Liver (tissue), 9 donors: Measurements from ENCODE around the gene CWC27. TPM values are rescaled to one million over a fixed set of nuclear protein-coding genes. Genes with fewer than 3 reads are reported as not detected.

Experiments
- DNase-seq: peaks from one replicate; pipeline ENCODE4 v3.0.0-alpha.2; 2017; ENCODE audit warnings: low spot score
- H3K27ac ChIP-seq, 2 donors: one replicate each; pipeline ENCODE4 v1.7.0; 2013; ENCODE audit warnings: inconsistent platforms in 2 of 2, low read length in 2 of 2, control low read depth in 1 of 2, low read depth in 1 of 2, mild to moderate bottlenecking in 1 of 2
- H3K27me3 ChIP-seq, 4 donors: one replicate each; pipeline versions ENCODE4 v1.6.1 to v1.7.0; 2013; ENCODE audit warnings: low read length in 3 of 4, inconsistent platforms in 1 of 4, mild to moderate bottlenecking in 1 of 4, moderate library complexity in 1 of 4; ENCODE audit not compliant: control insufficient read depth in 4 of 4, insufficient read depth in 4 of 4
- H3K36me3 ChIP-seq, 4 donors: one replicate each; pipeline versions ENCODE4 v1.6.1 to v1.7.0; 2013; ENCODE audit warnings: low read length in 3 of 4, mild to moderate bottlenecking in 3 of 4, low read depth in 1 of 4, moderate library complexity in 1 of 4; ENCODE audit not compliant: control insufficient read depth in 4 of 4, insufficient read depth in 3 of 4
- H3K4me1 ChIP-seq, 4 donors: one replicate each; pipeline versions ENCODE4 v1.6.1 to v1.7.0; 2013; ENCODE audit warnings: low read length in 3 of 4, mild to moderate bottlenecking in 3 of 4, moderate library complexity in 1 of 4; ENCODE audit not compliant: control insufficient read depth in 4 of 4, insufficient read depth in 4 of 4
- H3K4me3 ChIP-seq, 3 donors: one replicate each; pipeline versions ENCODE4 v1.6.1 to v1.7.0; 2013; ENCODE audit warnings: low read length in 3 of 3, control low read depth in 1 of 3, low read depth in 1 of 3, mild to moderate bottlenecking in 1 of 3
- H3K9ac ChIP-seq, 2 donors: one replicate each; pipeline ENCODE4 v1.7.0; 2013; ENCODE audit warnings: low read length in 2 of 2, mild to moderate bottlenecking in 2 of 2, moderate library complexity in 2 of 2, control low read depth in 1 of 2, low read depth in 1 of 2
- H3K9me3 ChIP-seq, 4 donors: one replicate each; pipeline versions ENCODE4 v1.6.1 to v1.7.0; 2013; ENCODE audit warnings: low read length in 3 of 4; ENCODE audit not compliant: control insufficient read depth in 4 of 4
- ATF3 ChIP-seq: IDR thresholded peaks from 2 replicates; pipeline ENCODE4 v1.6.1; 2016; ENCODE audit warnings: antibody characterized with exemption
- CTCF ChIP-seq: fragments of 150-350 bp; IDR thresholded peaks from 2 replicates; pipeline ENCODE4 v1.5.1; 2017; ENCODE audit warnings: improper control_type of control experiment, low read depth, low read length; ENCODE audit not compliant: missing input control
- EGR1 ChIP-seq, 2 donors: IDR thresholded peaks; 2 replicates each; pipeline ENCODE4 v1.6.1; 2016 to 2018; ENCODE audit warnings: antibody characterized with exemption in 2 of 2, low read depth in 2 of 2
- FOXA1 ChIP-seq: IDR thresholded peaks from 2 replicates; pipeline ENCODE4 v1.6.1; 2016; ENCODE audit warnings: antibody characterized with exemption
- GABPA ChIP-seq, 2 donors: IDR thresholded peaks in 1 of 2; conservative IDR thresholded peaks in 1 of 2; 2 replicates each; pipeline ENCODE4 v1.6.1; 2016; ENCODE audit warnings: antibody characterized with exemption in 2 of 2, mild to moderate bottlenecking in 1 of 2, moderate library complexity in 1 of 2
- HNF4A ChIP-seq, 2 donors: conservative IDR thresholded peaks; 2 replicates each; pipeline ENCODE4 v1.6.1; 2016; ENCODE audit warnings: antibody characterized with exemption in 2 of 2, mild to moderate bottlenecking in 2 of 2
- JUND ChIP-seq, 2 donors: IDR thresholded peaks; 2 replicates each; pipeline ENCODE4 v1.6.1; 2016; ENCODE audit warnings: antibody characterized with exemption in 2 of 2
- MAX ChIP-seq: IDR thresholded peaks from 2 replicates; pipeline ENCODE4 v1.6.1; 2016; ENCODE audit warnings: antibody characterized with exemption
- REST ChIP-seq: IDR thresholded peaks from 2 replicates; pipeline ENCODE4 v1.6.1; 2016; ENCODE audit warnings: antibody characterized with exemption, mild to moderate bottlenecking
- RXRA ChIP-seq, 2 donors: IDR thresholded peaks; 2 replicates each; pipeline ENCODE4 v1.6.1; 2017 to 2018; ENCODE audit warnings: antibody characterized with exemption in 2 of 2, mild to moderate bottlenecking in 1 of 2
- SP1 ChIP-seq: IDR thresholded peaks from 2 replicates; pipeline ENCODE4 v1.6.1; 2018; ENCODE audit warnings: antibody characterized with exemption, mild to moderate bottlenecking
- TAF1 ChIP-seq: conservative IDR thresholded peaks from 2 replicates; pipeline ENCODE4 v1.6.1; 2016; ENCODE audit warnings: antibody characterized with exemption, mild to moderate bottlenecking
- YY1 ChIP-seq: IDR thresholded peaks from 2 replicates; pipeline ENCODE4 v1.6.1; 2016; ENCODE audit warnings: antibody characterized with exemption, mild to moderate bottlenecking
- ZBTB33 ChIP-seq: IDR thresholded peaks from 2 replicates; pipeline ENCODE4 v1.6.1; 2016; ENCODE audit warnings: antibody characterized with exemption
- WGBS: extraction: QIAGEN DNeasy Blood & Tissue Kit; methylation state at CpG from one replicate; pipeline ENCODE4 v1.1.7; 2013; 5-methylcytosine and 5-hydroxymethylcytosine counted together
- polyA plus RNA-seq, 2 donors: library from polyadenylated mRNA; stranded (reverse) in 1 of 2; unstranded in 1 of 2; fragments of 200-250 nt in 1 of 2; fragments of >200 nt in 1 of 2; fragmentation: Nextera tagmentation in 1 of 2; extraction: Ambion mirVana in 1 of 2; gene quantifications; one replicate each; pipeline versions ENCODE4 v1.2.1 to v1.2.3, GENCODE V29; 2013 to 2015
- total RNA-seq, 2 donors: library from RNA; depleted of rRNA; stranded (reverse); fragments of >200 nt; gene quantifications; one replicate each; pipeline ENCODE4 v1.2.3, GENCODE V29; 2014
- donor health status: healthy.
- donor health status: healthy.
- donor health status: healthy.
- donor health status: healthy.
- donor health status: healthy.

The CWC27 gene
- total and polyA plus RNA-seq, 4 donors = 3.9 to 9.8 (median 6.0) TPM

- TF ChIP-seq ZBTB33 = no peak
- no peak overlapping the region for H3K4me3 ChIP-seq
- H3K36me3 ChIP-seq = peaks cover 0 to under 1% (median 0%) of the 10 kb centered on the region in 4 donors
- no peaks in the 10 kb centered on the region for H3K27me3 ChIP-seq
- H3K27ac ChIP-seq = no peak overlapping the region
- H3K4me1 ChIP-seq = no peaks in the 10 kb centered on the region
- no peaks in the 10 kb centered on the region for H3K9me3 ChIP-seq
- H3K9ac ChIP-seq = no peak overlapping the region
- DNase-seq = no peak
- WGBS = 74% methylated on average over 2 of the region's 2 CpGs
Measured at GRCh38 chr5:64978546-64978945, 209.8 kb downstream of the CWC27 start.

- Histone ChIP-seq H3K4me3 (no peak overlapping the region), H3K27ac (no peak overlapping the region), H3K9me3 (no peaks in the 10 kb centered on the region), H3K9ac (no peak overlapping the region), H3K27me3 (no peaks in the 10 kb centered on the region), H3K36me3 (no peaks in the 10 kb centered on the region), H3K4me1 (no peaks in the 10 kb centered on the region)
- no peak for TF ChIP-seq CTCF
- TF ChIP-seq EGR1 (IDR thresholded peaks at IDR 0.05; ENCODE audit: low read depth in 2 of 2) = no peak
- no peak for TF ChIP-seq SP1
- TF ChIP-seq RXRA (IDR thresholded peaks at IDR 0.05) = no peak
- TF ChIP-seq TAF1 = no peak
- TF ChIP-seq YY1 = no peak
- TF ChIP-seq GABPA (IDR thresholded peaks at IDR 0.05 in 1 of 2, conservative IDR thresholded peaks at IDR 0.05 in 1 of 2) = no peak
- TF ChIP-seq FOXA1 = no peak
- no peak for TF ChIP-seq REST
- TF ChIP-seq HNF4A (conservative IDR thresholded peaks at IDR 0.05) = no peak
- TF ChIP-seq ATF3 = no peak
- TF ChIP-seq MAX = no peak
- no peak for TF ChIP-seq JUND (IDR thresholded peaks at IDR 0.05)
- 94% methylated on average over 3 of the region's 3 CpGs for WGBS
- DNase-seq = no peak
Measured at GRCh38 chr5:64979531-64979930, 210.8 kb downstream of the CWC27 start.
